ENCODE data around the gene OR2B2.

The OR2B2 gene

GRCh38 chr6:27899543-27899942, 12.7 kb downstream of the OR2B2 start:
- no peak for TF ChIP-seq ZNF274 (IDR thresholded peaks at IDR 0.05; ENCODE audit: low read depth, low read length)
- H3K4me3 ChIP-seq (ENCODE audit: low read length) = no peak overlapping the region

- H3K4me3 ChIP-seq (ENCODE audit: low read length) = no peak overlapping the region
- no peak for TF ChIP-seq ZNF274 (IDR thresholded peaks at IDR 0.05; ENCODE audit: low read depth, low read length)
These were observed 14.5 kb downstream of the OR2B2 start for GRCh38 chr6:27897580-27898206.

GRCh38 chr6:27896398-27896796, 15.8 kb downstream of the OR2B2 start:
- peak overlapping the region; percentile 92; the same call in 1 of the 2 replicates for H3K4me3 ChIP-seq (ENCODE audit: low read length)
- no peak for TF ChIP-seq ZNF274 (IDR thresholded peaks at IDR 0.05; ENCODE audit: low read depth, low read length)

GRCh38 chr6:27894839-27895762, 17.1 kb downstream of the OR2B2 start:
- peak overlapping the region; percentile 92 for H3K4me3 ChIP-seq (ENCODE audit: low read length)
- TF ChIP-seq ZNF274 (IDR thresholded peaks at IDR 0.05; ENCODE audit: low read depth, low read length) = no peak

- H3K4me3 ChIP-seq (ENCODE audit: low read length) = peak overlapping the region; percentile 92
- TF ChIP-seq ZNF274 (IDR thresholded peaks at IDR 0.05; ENCODE audit: low read depth, low read length) = no peak
These were observed 18.1 kb downstream of the OR2B2 start for GRCh38 chr6:27893836-27894807.

- peak overlapping the region; percentile 92 for H3K4me3 ChIP-seq (ENCODE audit: low read length)
- no peak for TF ChIP-seq ZNF274 (IDR thresholded peaks at IDR 0.05; ENCODE audit: low read depth, low read length)
These were observed 18.9 kb downstream of the OR2B2 start for GRCh38 chr6:27893059-27893835.

- no peak for TF ChIP-seq ZNF274 (IDR thresholded peaks at IDR 0.05; ENCODE audit: low read depth, low read length)
- peak overlapping the region; percentile 75 for H3K4me3 ChIP-seq (ENCODE audit: low read length)
These were observed 19.5 kb downstream of the OR2B2 start for GRCh38 chr6:27892649-27893058.

- no peak for TF ChIP-seq ZNF274 (IDR thresholded peaks at IDR 0.05; ENCODE audit: low read depth, low read length)
These were observed 20.8 kb downstream of the OR2B2 start for GRCh38 chr6:27891320-27891875.

GRCh38 chr6:27890445-27891319, 21.5 kb downstream of the OR2B2 start:
- TF ChIP-seq ZNF274 (IDR thresholded peaks at IDR 0.05; ENCODE audit: low read depth, low read length) = no peak
- H3K4me3 ChIP-seq (ENCODE audit: low read length) = peak overlapping the region; percentile 45; the same call in 1 of the 2 replicates

More at GRCh38 chr6:27891320-27891875, 20.8 kb downstream of the OR2B2 start:
- H3K4me3 ChIP-seq (ENCODE audit: low read length) = peak overlapping the region; percentile 75

GRCh38 chr6:27889628-27890444, 22.4 kb downstream of the OR2B2 start:
- peak overlapping the region; percentile 41 for H3K4me3 ChIP-seq (ENCODE audit: low read length)
- no peak for TF ChIP-seq ZNF274 (IDR thresholded peaks at IDR 0.05; ENCODE audit: low read depth, low read length)

GRCh38 chr6:27889275-27889627, 22.9 kb downstream of the OR2B2 start:
- H3K4me3 ChIP-seq (ENCODE audit: low read length) = peak overlapping the region; percentile 41; the same call in 1 of the 2 replicates
- TF ChIP-seq ZNF274 (IDR thresholded peaks at IDR 0.05; ENCODE audit: low read depth, low read length) = no peak

All from GM08714 (cell line).